Measurements from ENCODE around the gene HS2ST1.

Gene HS2ST1

GRCh38 chr1:87121711-87122163 is 207.3 kb downstream of the HS2ST1 start:
- in situ Hi-C loops (cut with MboI; ENCODE audit: low sequenced_read_pairs, unreplicated experiment) = no loop called here
- no peak for TF ChIP-seq CTCF (IDR thresholded peaks at IDR 0.05; ENCODE audit: borderline replicate concordance, control extremely low read depth, extremely low read depth, insufficient read depth, missing control alignments)

DNA sequence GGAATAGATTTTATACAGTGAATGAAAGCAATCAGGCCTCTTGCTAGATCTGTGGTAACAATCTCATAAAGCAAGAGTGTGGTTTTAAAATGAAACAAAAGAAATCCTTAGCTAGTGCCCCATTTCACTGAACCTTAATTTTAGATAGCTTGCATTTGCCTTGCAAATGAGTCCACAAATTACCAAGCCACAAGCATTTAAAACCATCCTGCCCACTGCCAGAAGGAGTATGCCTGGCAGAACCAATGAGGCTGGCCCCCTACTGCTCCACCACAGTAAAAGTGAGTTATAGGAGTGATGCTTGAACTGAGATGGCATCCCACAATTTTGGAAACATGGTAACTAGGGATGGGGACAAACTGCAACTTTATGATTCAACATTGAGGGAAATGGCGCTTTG is 207.8 kb downstream of the HS2ST1 start:
- in situ Hi-C loops (cut with MboI; ENCODE audit: low sequenced_read_pairs, unreplicated experiment) = no loop called here
- no peak for TF ChIP-seq CTCF (IDR thresholded peaks at IDR 0.05; ENCODE audit: borderline replicate concordance, control extremely low read depth, extremely low read depth, insufficient read depth, missing control alignments)
- no peak for DNase-seq (ENCODE audit: low spot score)

More at GRCh38 chr1:87121711-87122163, 207.3 kb downstream of the HS2ST1 start:
- DNase-seq (ENCODE audit: low spot score) = no peak

DNA sequence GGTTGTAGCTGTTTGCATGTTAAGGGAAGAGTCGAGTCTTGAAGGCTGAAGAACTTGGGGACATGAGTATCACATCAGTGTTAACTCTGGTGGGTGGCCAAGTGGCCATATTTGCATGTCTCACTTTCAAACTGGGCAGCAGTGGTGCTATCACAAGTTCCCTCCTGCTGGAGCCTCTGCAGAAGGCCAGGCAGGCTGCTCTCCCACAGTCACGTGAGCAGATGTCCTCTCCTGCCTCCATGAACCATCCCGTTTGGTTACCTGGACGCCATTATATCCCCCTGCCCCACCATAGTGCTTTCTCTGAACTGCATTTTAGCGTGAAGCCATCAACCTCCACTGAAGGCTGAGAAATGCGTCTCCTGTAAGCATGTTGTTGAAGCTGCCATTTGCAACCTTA is 209.2 kb downstream of the HS2ST1 start:
- in situ Hi-C loops (cut with MboI; ENCODE audit: low sequenced_read_pairs, unreplicated experiment) = no loop called here
- no peak for TF ChIP-seq CTCF (IDR thresholded peaks at IDR 0.05; ENCODE audit: borderline replicate concordance, control extremely low read depth, extremely low read depth, insufficient read depth, missing control alignments)
- DNase-seq (ENCODE audit: low spot score) = no peak

DNA sequence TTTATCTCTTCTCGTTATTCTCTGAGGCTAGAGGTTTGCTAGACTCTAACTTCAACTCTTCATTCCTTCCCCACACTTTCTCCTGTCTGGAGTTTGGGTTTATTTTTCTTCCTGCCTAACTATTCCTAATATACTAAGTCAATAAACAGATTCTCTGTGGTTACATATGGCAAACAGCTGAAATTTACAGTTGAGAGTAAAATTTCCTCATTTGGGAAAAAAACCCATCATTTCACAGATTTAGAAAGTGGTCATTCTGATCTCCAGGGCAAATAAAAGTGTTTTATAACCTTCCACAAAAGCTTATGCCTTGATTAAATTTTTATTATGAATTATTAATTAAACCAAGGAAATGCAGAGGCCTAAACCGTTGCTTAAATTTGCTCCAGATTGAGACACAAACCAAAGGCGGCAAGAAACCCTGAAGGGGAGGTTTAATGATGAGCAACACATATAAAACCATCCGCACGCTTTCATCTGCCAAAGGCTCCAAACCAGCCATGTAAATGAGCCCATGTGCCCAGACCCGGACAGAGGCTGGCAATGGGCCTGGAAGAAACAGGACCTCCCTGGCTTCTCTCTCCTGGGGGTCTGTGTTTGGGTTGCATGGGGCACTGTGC is 212.6 kb downstream of the HS2ST1 start:
- no peak for DNase-seq (ENCODE audit: low spot score)
- TF ChIP-seq CTCF (IDR thresholded peaks at IDR 0.05; ENCODE audit: borderline replicate concordance, control extremely low read depth, extremely low read depth, insufficient read depth, missing control alignments) = no peak
- in situ Hi-C loops (cut with MboI; ENCODE audit: low sequenced_read_pairs, unreplicated experiment) = loop anchor here (25.0 kb wide), 2 partner anchors 160 to 835 kb away; no protein-coding TSS in a partner anchor

DNA sequence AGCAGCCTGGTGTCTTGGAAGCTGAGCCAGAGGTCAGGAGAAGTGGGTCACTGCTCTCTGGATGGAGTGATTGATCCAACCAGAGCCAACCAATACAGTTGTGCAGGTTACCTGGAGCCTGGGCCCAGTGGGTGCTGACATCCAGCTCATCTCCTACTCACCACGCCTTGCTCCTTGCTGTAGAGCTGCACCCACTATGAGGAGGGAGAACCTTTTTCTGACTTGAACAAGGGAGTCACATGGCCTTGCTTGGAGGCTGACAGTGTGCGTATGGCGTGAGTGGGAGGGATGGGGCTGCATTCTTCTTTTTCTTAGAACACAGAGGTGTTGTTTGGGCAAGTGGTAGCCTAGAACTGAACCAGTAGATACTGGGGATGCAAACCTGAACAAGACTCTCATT is 213.1 kb downstream of the HS2ST1 start:
- no peak for TF ChIP-seq CTCF (IDR thresholded peaks at IDR 0.05; ENCODE audit: borderline replicate concordance, control extremely low read depth, extremely low read depth, insufficient read depth, missing control alignments)
- DNase-seq (ENCODE audit: low spot score) = no peak
- in situ Hi-C loops (cut with MboI; ENCODE audit: low sequenced_read_pairs, unreplicated experiment) = loop anchor here (25.0 kb wide), 2 partner anchors 160 to 835 kb away; no protein-coding TSS in a partner anchor

GRCh38 chr1:87129038-87129437 is 214.6 kb downstream of the HS2ST1 start:
- no peak for DNase-seq (ENCODE audit: low spot score)
- TF ChIP-seq CTCF (IDR thresholded peaks at IDR 0.05; ENCODE audit: borderline replicate concordance, control extremely low read depth, extremely low read depth, insufficient read depth, missing control alignments) = no peak
- in situ Hi-C loops (cut with MboI; ENCODE audit: low sequenced_read_pairs, unreplicated experiment) = loop anchor here (25.0 kb wide), 2 partner anchors 158 to 833 kb away; no protein-coding TSS in a partner anchor
